GM12801 (cell line): ENCODE results near the gene SCFD2.

Experiments used
- CTCF ChIP-seq: IDR thresholded peaks from one replicate; pipeline ENCODE4 v1.5.1; 2011; ENCODE audit warnings: control low read depth; ENCODE audit not compliant: insufficient read length; ENCODE audit errors: extremely low read depth

The SCFD2 gene

GRCh38 chr4:53050361-53050774, 315.5 kb downstream of the SCFD2 start:
- TF ChIP-seq CTCF: no peak

DNA sequence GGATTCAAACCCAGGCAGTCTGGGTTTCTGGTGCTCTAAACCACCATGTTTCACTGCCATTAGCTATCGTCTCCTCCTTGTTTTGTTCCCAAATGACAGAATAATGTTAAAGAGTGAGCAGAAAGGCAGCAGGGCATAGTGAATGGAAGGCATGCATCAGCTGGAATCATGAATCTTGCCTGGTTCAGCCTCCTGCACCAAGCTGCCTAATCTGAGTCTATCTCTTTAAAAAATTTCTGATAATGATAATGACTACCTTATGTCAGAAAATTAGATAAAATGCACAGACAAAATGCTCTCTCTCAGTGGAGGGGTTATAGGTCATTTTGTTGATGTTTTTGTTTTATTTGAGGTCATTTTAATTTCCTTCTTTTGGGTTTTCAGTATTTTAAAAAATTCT, 316.3 kb downstream of the SCFD2 start:
- no peak for TF ChIP-seq CTCF

DNA sequence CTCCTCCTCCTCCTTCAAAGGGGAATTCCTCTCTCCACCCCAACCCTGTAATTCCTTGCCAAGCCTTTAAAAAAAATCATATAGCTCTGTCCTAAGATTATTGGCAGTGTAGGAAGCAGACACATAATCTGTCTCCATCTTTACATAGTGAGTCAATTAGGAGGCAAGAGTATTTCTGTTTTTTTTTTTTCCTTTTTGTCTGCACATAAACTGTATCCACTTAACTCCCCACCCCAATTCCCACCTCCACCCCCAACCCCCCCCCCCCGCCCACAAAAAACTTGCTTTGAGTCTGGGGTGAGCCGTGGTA, 321.3 kb downstream of the SCFD2 start:
- no peak for TF ChIP-seq CTCF

DNA sequence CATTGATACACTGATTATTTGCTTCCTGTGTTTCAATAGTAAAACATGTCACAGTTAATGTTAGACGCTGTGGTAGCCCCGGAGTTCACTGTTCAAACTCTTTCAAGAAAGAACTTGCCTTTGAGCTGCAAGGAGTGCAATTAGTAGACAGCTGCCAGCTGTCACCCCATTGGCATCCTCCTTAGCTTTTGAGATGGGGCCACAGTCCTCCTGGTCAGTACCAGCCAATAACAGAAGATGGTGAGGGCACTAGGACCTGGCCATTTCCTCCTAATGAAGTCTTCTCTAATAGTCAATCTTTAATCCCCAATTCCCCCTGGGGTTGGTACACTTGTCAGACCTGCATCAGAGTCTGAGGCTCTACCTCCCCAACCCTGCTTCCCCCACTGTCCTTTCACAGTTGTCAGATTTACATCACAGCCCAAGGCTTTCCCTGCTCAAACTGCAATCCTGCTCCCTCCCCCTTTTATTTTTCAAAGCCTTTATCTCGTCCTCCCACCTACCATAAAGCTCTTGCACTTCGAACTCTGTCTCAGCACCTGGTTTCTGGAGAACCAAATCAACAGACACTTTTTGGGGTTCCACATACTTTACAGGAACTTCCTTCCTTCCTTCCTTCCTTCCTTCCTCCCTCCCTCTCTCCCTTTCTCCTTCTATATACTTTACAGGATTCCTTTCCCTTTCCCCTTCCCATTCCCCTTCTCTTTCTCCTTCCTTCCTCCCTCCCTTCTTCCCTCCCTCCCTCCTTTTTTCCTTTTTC, 321.8 kb downstream of the SCFD2 start:
- TF ChIP-seq CTCF: no peak

GRCh38 chr4:53043055-53043454, 322.8 kb downstream of the SCFD2 start:
- TF ChIP-seq CTCF: no peak

- TF ChIP-seq CTCF: no peak
Observed at GRCh38 chr4:53040851-53041250, 325.0 kb downstream of the SCFD2 start.

- no peak for TF ChIP-seq CTCF
Observed at GRCh38 chr4:53040459-53040815, 325.4 kb downstream of the SCFD2 start.
